ENCODE results near the gene WLS. TPM values are rescaled to one million over a fixed set of nuclear protein-coding genes. Genes with fewer than 3 reads are reported as not detected.
"Not testable (repeated sequence)": the region's sequence is repeated elsewhere in the genome, so short reads cannot be mapped to it uniquely, and the experiment has no call there.

The WLS gene
- total RNA-seq, 4 donors from 2014 or later, result 37.8 to 56.3 (median 48.7) TPM

DNA sequence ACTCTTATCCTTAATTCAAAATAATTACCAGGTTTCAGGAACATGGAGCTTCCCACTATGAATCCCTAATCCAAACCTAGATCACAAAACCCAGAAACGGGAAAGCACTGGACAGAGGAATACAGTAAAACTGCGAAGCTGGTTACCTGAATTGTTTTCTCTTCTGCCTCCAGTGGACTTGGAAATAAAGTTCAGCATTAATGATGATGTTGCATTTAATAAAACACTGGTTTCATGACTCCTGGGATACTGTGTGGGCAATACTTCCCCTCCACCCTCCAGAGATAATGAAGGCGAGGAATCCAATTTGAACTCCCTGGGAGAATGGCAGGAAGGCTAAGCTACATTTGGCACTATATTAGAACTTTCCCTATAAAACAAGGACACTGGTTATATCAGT is 65.1 kb downstream of the WLS start:
- intact Hi-C loops (cut with DNase I; ENCODE audit: low total_unique reads), result no loop called here
- WGBS, 2 donors, result 96 to 98% methylated on average over 3 of the region's 3 CpGs
- H3K4me3 ChIP-seq (ENCODE audit: low read depth, poor library complexity, severe bottlenecking), result no peak overlapping the region
- no peak for DNase-seq (ENCODE audit: low spot score in 2 of 2)
- TF ChIP-seq, protein P1, sequence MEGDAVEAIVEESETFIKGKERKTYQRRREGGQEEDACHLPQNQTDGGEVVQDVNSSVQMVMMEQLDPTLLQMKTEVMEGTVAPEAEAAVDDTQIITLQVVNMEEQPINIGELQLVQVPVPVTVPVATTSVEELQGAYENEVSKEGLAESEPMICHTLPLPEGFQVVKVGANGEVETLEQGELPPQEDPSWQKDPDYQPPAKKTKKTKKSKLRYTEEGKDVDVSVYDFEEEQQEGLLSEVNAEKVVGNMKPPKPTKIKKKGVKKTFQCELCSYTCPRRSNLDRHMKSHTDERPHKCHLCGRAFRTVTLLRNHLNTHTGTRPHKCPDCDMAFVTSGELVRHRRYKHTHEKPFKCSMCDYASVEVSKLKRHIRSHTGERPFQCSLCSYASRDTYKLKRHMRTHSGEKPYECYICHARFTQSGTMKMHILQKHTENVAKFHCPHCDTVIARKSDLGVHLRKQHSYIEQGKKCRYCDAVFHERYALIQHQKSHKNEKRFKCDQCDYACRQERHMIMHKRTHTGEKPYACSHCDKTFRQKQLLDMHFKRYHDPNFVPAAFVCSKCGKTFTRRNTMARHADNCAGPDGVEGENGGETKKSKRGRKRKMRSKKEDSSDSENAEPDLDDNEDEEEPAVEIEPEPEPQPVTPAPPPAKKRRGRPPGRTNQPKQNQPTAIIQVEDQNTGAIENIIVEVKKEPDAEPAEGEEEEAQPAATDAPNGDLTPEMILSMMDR (IDR thresholded peaks at IDR 0.05), result no peak
- TF ChIP-seq POLR2A (IDR thresholded peaks at IDR 0.05), result no peak

DNA sequence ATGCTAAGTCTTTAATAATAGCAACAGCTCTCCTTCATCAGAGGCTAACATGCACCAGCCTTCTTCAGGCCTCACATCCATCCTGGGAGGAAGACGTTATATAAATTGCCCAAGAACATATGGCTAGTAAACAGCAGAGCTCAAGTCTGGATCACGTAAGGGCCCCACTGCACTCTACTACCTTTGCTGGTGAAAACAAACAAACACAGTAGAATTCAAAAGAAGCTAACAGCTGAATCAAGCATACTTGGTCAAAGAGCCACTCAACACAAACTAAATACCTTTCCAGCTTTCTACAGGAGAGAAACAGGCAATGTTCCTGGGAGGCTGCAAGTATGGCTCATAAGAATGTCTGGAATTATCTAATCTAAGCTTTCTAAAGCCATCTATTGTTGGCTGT is 66.0 kb downstream of the WLS start:
- no peak for DNase-seq (ENCODE audit: low spot score in 2 of 2)
- H3K4me3 ChIP-seq (ENCODE audit: low read depth, poor library complexity, severe bottlenecking), result no peak overlapping the region
- intact Hi-C loops (cut with DNase I; ENCODE audit: low total_unique reads), result no loop called here
- TF ChIP-seq, protein P1 (IDR thresholded peaks at IDR 0.05), result no peak
- TF ChIP-seq POLR2A (IDR thresholded peaks at IDR 0.05), result no peak
- 96 to 97% methylated on average over 2 of the region's 2 CpGs for WGBS, 2 donors

DNA sequence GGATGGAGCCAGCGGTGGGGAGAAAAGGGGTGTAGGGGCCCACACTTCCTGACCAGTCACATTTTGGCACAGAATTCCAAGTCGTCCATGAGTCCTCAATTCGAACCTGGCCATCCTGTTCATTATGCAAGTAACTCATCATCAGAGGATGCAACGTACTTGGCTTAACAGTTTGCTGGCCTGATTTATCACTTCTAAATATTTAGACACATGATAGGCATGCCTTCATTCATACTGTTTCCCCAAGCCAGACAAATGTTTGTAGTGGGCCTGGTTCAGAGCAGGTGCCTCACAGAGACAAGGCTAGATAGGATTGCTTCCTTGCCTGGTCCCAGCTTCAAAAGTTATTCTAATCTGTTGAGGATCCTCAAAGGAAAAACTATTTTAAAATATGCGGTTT is 66.7 kb downstream of the WLS start:
- no peak overlapping the region for H3K4me3 ChIP-seq (ENCODE audit: low read depth, poor library complexity, severe bottlenecking)
- 86 to 92% methylated on average over 5 of the region's 5 CpGs for WGBS, 2 donors
- intact Hi-C loops (cut with DNase I; ENCODE audit: low total_unique reads), result no loop called here
- DNase-seq (ENCODE audit: low spot score in 2 of 2), result no peak
- no peak for TF ChIP-seq POLR2A (IDR thresholded peaks at IDR 0.05)
- TF ChIP-seq, protein P1 (IDR thresholded peaks at IDR 0.05), result no peak

DNA sequence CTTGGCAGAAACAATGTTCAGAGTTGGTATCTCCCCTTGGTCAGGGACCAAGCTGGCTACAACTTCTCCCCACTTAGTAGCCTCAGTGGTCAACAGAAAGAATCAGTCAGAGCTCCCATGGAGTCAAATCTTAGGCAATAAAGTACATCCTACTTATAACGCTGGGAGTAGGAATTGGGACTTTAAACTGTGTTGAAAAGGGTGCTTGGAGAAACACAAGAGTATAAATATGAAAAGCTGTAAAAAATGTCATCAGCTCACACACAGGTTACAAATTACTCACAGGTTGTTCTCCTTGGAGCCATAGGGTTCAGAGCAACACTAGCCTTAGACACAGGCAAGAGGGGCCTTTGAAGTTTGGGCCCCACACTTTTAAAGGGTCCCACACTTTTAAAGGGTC is 67.4 kb downstream of the WLS start:
- no peak for DNase-seq (ENCODE audit: low spot score in 2 of 2)
- H3K4me3 ChIP-seq (ENCODE audit: low read depth, poor library complexity, severe bottlenecking), result no peak overlapping the region
- 78 to 100% methylated on average over 1 of the region's 1 CpG for WGBS, 2 donors
- no peak for TF ChIP-seq POLR2A (IDR thresholded peaks at IDR 0.05)
- TF ChIP-seq, protein P1 (IDR thresholded peaks at IDR 0.05), result no peak
- intact Hi-C loops (cut with DNase I; ENCODE audit: low total_unique reads), result no loop called here

DNA sequence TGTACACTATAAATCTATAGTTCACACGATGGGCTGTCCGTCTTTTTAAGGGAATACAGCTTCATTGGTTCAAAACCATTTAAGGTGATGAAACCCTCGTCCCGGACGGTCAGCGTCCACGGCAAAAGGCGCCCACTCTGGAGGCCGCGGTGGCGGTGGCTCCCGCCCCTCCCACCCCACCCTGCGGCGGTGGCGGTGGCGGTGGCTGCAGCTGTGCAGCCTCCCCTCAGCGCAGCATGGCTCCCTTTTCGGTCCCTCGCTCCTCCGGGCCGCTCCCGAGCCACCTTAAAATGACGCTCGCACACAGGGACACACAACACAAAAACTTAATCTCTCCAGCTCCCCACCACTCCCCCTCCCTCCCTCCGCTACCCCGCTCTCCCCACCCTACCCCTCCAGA is 69.1 kb downstream of the WLS start:
- no peak for DNase-seq (ENCODE audit: low spot score in 2 of 2)
- intact Hi-C loops (cut with DNase I; ENCODE audit: low total_unique reads), result no loop called here
- WGBS, 2 donors, result 90 to 97% methylated on average over 24 to 26 of the region's 26 CpGs
- H3K4me3 ChIP-seq (ENCODE audit: low read depth, poor library complexity, severe bottlenecking), result no peak overlapping the region
- TF ChIP-seq POLR2A (IDR thresholded peaks at IDR 0.05), result no peak
- TF ChIP-seq, protein P1 (IDR thresholded peaks at IDR 0.05), result no peak

DNA sequence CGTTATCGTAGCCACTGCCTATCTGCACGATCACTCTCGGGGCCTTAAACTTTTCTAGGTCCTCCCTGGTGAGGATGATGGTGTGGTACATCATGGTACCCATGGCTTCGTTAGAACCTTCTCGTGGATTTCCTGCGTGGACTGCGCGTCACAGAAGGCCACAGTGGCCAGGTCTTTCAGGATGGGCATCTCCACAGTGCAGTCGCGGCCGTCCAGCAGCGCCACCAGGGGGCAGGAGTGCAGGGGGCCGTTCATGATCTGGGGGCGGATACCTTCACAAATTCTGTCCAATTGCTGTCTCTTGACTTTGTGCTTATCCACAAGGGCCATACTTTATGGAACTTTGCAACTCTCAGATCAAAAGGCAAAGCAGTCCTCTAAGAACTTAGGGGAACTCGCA is 69.6 kb downstream of the WLS start:
- DNase-seq (ENCODE audit: low spot score in 2 of 2), result no peak
- WGBS, 2 donors, result 95 to 98% methylated on average over 16 of the region's 16 CpGs
- intact Hi-C loops (cut with DNase I; ENCODE audit: low total_unique reads), result no loop called here
- no peak overlapping the region for H3K4me3 ChIP-seq (ENCODE audit: low read depth, poor library complexity, severe bottlenecking)
- no peak for TF ChIP-seq POLR2A (IDR thresholded peaks at IDR 0.05)
- TF ChIP-seq, protein P1 (IDR thresholded peaks at IDR 0.05), result no peak

DNA sequence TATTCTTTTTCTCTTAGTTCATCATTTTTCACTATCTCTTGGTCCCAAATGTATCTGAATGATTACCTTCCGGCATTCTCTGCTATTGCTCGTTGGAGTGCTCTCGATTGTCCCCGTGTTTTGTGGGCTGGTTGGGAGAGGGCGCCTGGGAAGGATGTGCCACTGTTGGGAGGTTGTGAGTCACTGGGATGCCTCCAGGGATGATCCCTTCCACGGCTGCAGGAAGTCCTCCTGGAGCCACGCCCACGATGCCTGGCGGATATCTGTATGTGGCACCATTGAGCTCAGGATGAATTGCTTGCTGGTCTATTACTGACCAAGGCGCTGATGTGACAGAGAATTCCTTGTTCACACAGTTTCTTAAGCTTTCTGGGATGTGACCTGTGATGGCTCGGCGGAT is 70.7 kb downstream of the WLS start:
- intact Hi-C loops (cut with DNase I; ENCODE audit: low total_unique reads); DNase-seq (ENCODE audit: low spot score in 2 of 2); H3K4me3 ChIP-seq (ENCODE audit: low read depth, poor library complexity, severe bottlenecking): not testable (repeated sequence)
- WGBS, 2 donors, result 80 to 85% methylated on average over 12 of the region's 12 CpGs

DNA sequence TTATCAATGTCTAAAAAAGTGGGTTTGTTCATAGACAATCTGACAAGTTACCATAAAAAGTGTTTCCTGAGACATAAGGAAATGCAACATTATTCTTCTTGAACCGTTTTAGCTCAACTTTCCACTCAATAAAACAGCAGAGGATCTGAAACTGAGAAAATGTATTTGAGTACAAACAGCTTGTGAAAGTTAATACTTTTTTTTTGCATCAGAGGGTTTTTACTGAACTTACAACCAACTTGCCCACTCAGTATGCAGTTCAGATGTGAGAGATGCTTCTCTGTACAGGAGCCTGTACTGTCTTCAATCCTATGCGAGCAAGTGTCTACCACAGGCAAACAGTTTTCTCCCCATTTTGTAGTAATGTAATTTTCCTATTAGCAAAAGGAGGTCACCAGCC is 71.4 kb downstream of the WLS start:
- WGBS, 2 donors, result 74 to 77% methylated on average over 2 of the region's 2 CpGs
- H3K4me3 ChIP-seq (ENCODE audit: low read depth, poor library complexity, severe bottlenecking); intact Hi-C loops (cut with DNase I; ENCODE audit: low total_unique reads); DNase-seq (ENCODE audit: low spot score in 2 of 2): not testable (repeated sequence)

Data from lower leg skin (tissue), 4 donors.